WTC11 (cell line): ENCODE data around the gene POLR3B. TPM values are rescaled to one million over a fixed set of nuclear protein-coding genes. Genes with fewer than 3 reads are reported as not detected.

Experiments used
- ATAC-seq: fragments of 200-7000 bp; cut with Tn5 transposase; 2 replicates; pipeline ENCODE4 v1.10.0; 2021; ENCODE audit warnings: mild to moderate bottlenecking, moderate library complexity
- Bru-seq: library from RNA; stranded (reverse); fragments of 400-500 nt; gene quantifications from one replicate; lab custom pipeline; 2021; lab: Mats Ljungman, UMichigan
- CTCF ChIA-PET: fragments of 300-600 bp; sonication (Branson Sonifier 250); formaldehyde crosslinking; loops from one replicate; lab custom pipeline; 2021; ENCODE audit warnings: antibody characterized with exemption; lab: Charles Lee
- POLR2A ChIA-PET: fragments of 350-600 bp; sonication (Branson Sonifier 250); formaldehyde crosslinking; loops from one replicate; lab custom pipeline; 2021; ENCODE audit warnings: antibody characterized with exemption; lab: Charles Lee
- DNase-seq: peaks from one replicate; pipeline ENCODE4 v3.0.0; 2021; ENCODE audit warnings: low spot score
- H3K27ac Mint-ChIP-seq: 2 replicates; pipeline ENCODE4 v1.8.0; 2021; ENCODE audit warnings: mixed read lengths
- H3K27me3 Mint-ChIP-seq: 2 replicates; pipeline ENCODE4 v1.8.0; 2021; ENCODE audit warnings: low read depth, mild to moderate bottlenecking, moderate library complexity, mixed read lengths
- H3K36me3 Mint-ChIP-seq: 2 replicates; pipeline ENCODE4 v1.8.0; 2021; ENCODE audit warnings: mixed read lengths
- H3K4me1 Mint-ChIP-seq: 2 replicates; pipeline ENCODE4 v1.8.0; 2022; ENCODE audit warnings: mixed read lengths
- H3K4me3 Mint-ChIP-seq: 2 replicates; pipeline ENCODE4 v1.8.0; 2021; ENCODE audit warnings: mild to moderate bottlenecking, moderate library complexity, mixed read lengths
- H3K9me3 Mint-ChIP-seq: 2 replicates; pipeline ENCODE4 v1.8.0; 2021; ENCODE audit warnings: mixed read lengths
- AFF4 ChIP-seq: sonication (generic); formaldehyde crosslinking; IDR thresholded peaks from 2 replicates; pipeline ENCODE4 v1.8.1; 2023; ENCODE audit warnings: mild to moderate bottlenecking, missing genetic modification reagents, borderline replicate concordance
- AR ChIP-seq: fragments of 250-450 bp; sonication (Bioruptor Pico); IDR thresholded peaks from 2 replicates; pipeline ENCODE4 v1.9.0; 2021; ENCODE audit warnings: mild to moderate bottlenecking
- ATF1 ChIP-seq: sonication (generic); formaldehyde crosslinking; IDR thresholded peaks from 2 replicates; pipeline ENCODE4 v1.8.1; 2023; ENCODE audit warnings: mild to moderate bottlenecking, moderate library complexity, missing genetic modification reagents
- ATF6 ChIP-seq: sonication (generic); formaldehyde crosslinking; IDR thresholded peaks from 2 replicates; pipeline ENCODE4 v1.8.1; 2023; ENCODE audit warnings: mild to moderate bottlenecking, missing genetic modification reagents
- ELF4 ChIP-seq: sonication (generic); formaldehyde crosslinking; IDR thresholded peaks from 2 replicates; pipeline ENCODE4 v1.8.1; 2022; ENCODE audit warnings: low read depth, mild to moderate bottlenecking, moderate library complexity, missing genetic modification reagents
- IRF1 ChIP-seq: sonication (generic); formaldehyde crosslinking; IDR thresholded peaks from 2 replicates; pipeline ENCODE4 v1.8.0; 2023; ENCODE audit warnings: missing genetic modification reagents
- MAX ChIP-seq: sonication (generic); formaldehyde crosslinking; IDR thresholded peaks from 2 replicates; pipeline ENCODE4 v1.8.0; 2022; ENCODE audit warnings: mild to moderate bottlenecking, missing genetic modification reagents
- MLX ChIP-seq: sonication (generic); formaldehyde crosslinking; IDR thresholded peaks from 2 replicates; pipeline ENCODE4 v1.8.1; 2023; ENCODE audit warnings: mild to moderate bottlenecking, missing genetic modification reagents, moderate library complexity
- NR3C1 ChIP-seq: sonication (generic); formaldehyde crosslinking; conservative IDR thresholded peaks from 2 replicates; pipeline ENCODE4 v1.8.1; 2023; ENCODE audit warnings: low read depth, mild to moderate bottlenecking, missing genetic modification reagents
- PRDM15 ChIP-seq: sonication (generic); formaldehyde crosslinking; IDR thresholded peaks from 2 replicates; pipeline ENCODE4 v1.8.0; 2022; ENCODE audit warnings: missing genetic modification reagents
- RELA ChIP-seq: sonication (generic); formaldehyde crosslinking; IDR thresholded peaks from 2 replicates; pipeline ENCODE4 v1.8.1; 2022; ENCODE audit warnings: missing genetic modification reagents, mild to moderate bottlenecking, borderline replicate concordance
- USF1 ChIP-seq: sonication (generic); formaldehyde crosslinking; IDR thresholded peaks from 2 replicates; pipeline ENCODE4 v1.8.0; 2022; ENCODE audit warnings: mild to moderate bottlenecking, missing genetic modification reagents
- ZNF138 ChIP-seq: sonication (generic); formaldehyde crosslinking; conservative IDR thresholded peaks from 2 replicates; pipeline ENCODE4 v1.8.1; 2022; ENCODE audit warnings: mild to moderate bottlenecking, moderate library complexity, missing genetic modification reagents
- ZNF263 ChIP-seq: sonication (generic); formaldehyde crosslinking; IDR thresholded peaks from 2 replicates; pipeline ENCODE4 v1.8.1; 2022; ENCODE audit warnings: low read depth, mild to moderate bottlenecking, moderate library complexity, missing genetic modification reagents
- ZNF317 ChIP-seq: sonication (generic); formaldehyde crosslinking; IDR thresholded peaks from 2 replicates; pipeline ENCODE4 v1.8.1; 2023; ENCODE audit warnings: low read depth, mild to moderate bottlenecking, moderate library complexity, missing genetic modification reagents, borderline replicate concordance
- long read RNA-seq, 3 experiments: library from RNA in 1 of 3; library from capped mRNA in 1 of 3; library from polyadenylated mRNA in 1 of 3; unstranded in 2 of 3; stranded (forward) in 1 of 3; transcript quantifications; one replicate each; pipeline ENCODE4 v2.0.0, GENCODE V29; 2021
- total RNA-seq: library from RNA; stranded (reverse); gene quantifications from 3 replicates; pipeline ENCODE4 v1.2.3, GENCODE V29; 2021

The POLR3B gene
- total RNA-seq (9.0 to 10.2 TPM (median 9.4 TPM) in 3 replicates), Bru-seq, nascent RNA (percentile 58 among the genes with signal in this experiment)
- long read RNA-seq, experiment 1, full-length matches to known transcripts: 52 of 66 reads
- long read RNA-seq, experiment 1, partial matches to known transcripts: 8 of 66 reads
- long read RNA-seq, experiment 1, other reads (novel, unspliced or antisense): 6 of 66 reads
- long read RNA-seq, experiment 2, full-length matches to known transcripts: 7 of 16 reads
- long read RNA-seq, experiment 2, partial matches to known transcripts: 5 of 16 reads
- long read RNA-seq, experiment 2, other reads (novel, unspliced or antisense): 4 of 16 reads
- long read RNA-seq, experiment 3, full-length matches to known transcripts: 4 of 13 reads
- long read RNA-seq, experiment 3, partial matches to known transcripts: 5 of 13 reads
- long read RNA-seq, experiment 3, other reads (novel, unspliced or antisense): 4 of 13 reads

GRCh38 chr12:106357549-106358395 is at the start of gene POLR3B:
Gene POLR3B, plus strand, starts transcription at chr12:106357748. Its CDS starts 132 bp downstream, at chr12:106357880.
- Mint-ChIP-seq H3K27me3 (no peaks in the 10 kb centered on the region; the same call in 1 of the 2 replicates), H3K4me3 (peak within 1 kb of the TSS; percentile 86), H3K9me3 (no peaks in the 10 kb centered on the region), H3K4me1 (peaks cover 11% of the 10 kb centered on the region), H3K36me3 (no peaks in the 10 kb centered on the region), H3K27ac (peak within 1 kb of the TSS; percentile 50)
- DNase-seq (peak; percentile 95), ATAC-seq (peak; percentile 91)
- ChIA-PET POLR2A (interaction anchor here (0.6 to 1.7 kb wide), 5 partner anchors 9 to 561 kb away, joined by 3 to 9 read pairs (median 3); no protein-coding TSS in a partner anchor), CTCF (interaction anchor here (0.5 to 3.1 kb wide), 39 partner anchors 9 to 597 kb away, joined by 3 to 108 read pairs (median 4); partner anchors contain the start of genes CKAP4, RFX4 and TMEM263)
- TF ChIP-seq ATF1 (CRISPR knock-in tag) (no peak), ATF6 (CRISPR knock-in tag) (no peak), AR (CRISPR knock-in tag) (no peak), IRF1 (CRISPR knock-in tag) (no peak), ZNF263 (CRISPR knock-in tag) (no peak), RELA (CRISPR knock-in tag) (no peak), NR3C1 (no peak), PRDM15 (no peak), USF1 (no peak), AFF4 (CRISPR knock-in tag) (no peak), ELF4 (CRISPR knock-in tag) (no peak), ZNF138 (CRISPR knock-in tag) (no peak), MAX (CRISPR knock-in tag) (peak; percentile 95), MLX (CRISPR knock-in tag) (no peak), ZNF317 (CRISPR knock-in tag) (no peak)
